ENCODE measurements around the gene USP30.

DNA sequence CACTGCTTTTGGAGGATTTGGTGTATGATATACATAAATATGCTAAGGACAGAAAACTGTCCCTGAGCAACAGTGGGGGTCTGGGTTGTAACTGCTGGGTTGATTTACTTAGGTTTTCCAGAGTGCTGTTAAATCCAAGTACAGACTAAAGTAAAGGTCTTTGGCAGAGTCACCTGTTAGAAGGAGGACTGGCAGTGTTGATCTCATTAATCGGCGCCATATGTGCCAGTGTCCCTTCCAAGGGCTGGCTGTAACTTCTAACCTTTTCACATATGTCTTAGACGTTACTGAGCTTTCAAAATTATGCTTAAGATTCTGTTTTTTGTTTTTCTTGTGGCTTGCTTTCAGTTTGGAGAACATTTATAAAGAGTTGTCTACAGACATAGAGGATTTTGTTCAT is 50.1 kb downstream of the USP30 start:
- TF ChIP-seq, protein P1, sequence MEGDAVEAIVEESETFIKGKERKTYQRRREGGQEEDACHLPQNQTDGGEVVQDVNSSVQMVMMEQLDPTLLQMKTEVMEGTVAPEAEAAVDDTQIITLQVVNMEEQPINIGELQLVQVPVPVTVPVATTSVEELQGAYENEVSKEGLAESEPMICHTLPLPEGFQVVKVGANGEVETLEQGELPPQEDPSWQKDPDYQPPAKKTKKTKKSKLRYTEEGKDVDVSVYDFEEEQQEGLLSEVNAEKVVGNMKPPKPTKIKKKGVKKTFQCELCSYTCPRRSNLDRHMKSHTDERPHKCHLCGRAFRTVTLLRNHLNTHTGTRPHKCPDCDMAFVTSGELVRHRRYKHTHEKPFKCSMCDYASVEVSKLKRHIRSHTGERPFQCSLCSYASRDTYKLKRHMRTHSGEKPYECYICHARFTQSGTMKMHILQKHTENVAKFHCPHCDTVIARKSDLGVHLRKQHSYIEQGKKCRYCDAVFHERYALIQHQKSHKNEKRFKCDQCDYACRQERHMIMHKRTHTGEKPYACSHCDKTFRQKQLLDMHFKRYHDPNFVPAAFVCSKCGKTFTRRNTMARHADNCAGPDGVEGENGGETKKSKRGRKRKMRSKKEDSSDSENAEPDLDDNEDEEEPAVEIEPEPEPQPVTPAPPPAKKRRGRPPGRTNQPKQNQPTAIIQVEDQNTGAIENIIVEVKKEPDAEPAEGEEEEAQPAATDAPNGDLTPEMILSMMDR (IDR thresholded peaks at IDR 0.05): no peak
- TF ChIP-seq POLR2A (IDR thresholded peaks at IDR 0.05): no peak

Data from breast epithelium (tissue), 3 donors.